Measurements from ENCODE around the gene ERCC4.
"Not testable (repeated sequence)": the region's sequence is repeated elsewhere in the genome, so short reads cannot be mapped to it uniquely, and the experiment has no call there.

The ERCC4 gene

GRCh38 chr16:13919683-13920509 lies at the start of gene ERCC4:
ERCC4 (plus strand) TSS chr16:13920154; CDS start chr16:13920166, 12 bp downstream.
- peak; percentile 99 for DNase-seq

- peak; percentile 20 for DNase-seq
Observed at GRCh38 chr16:13873835-13874438, 46.0 kb upstream of the ERCC4 start.

GRCh38 chr16:13875614-13876284 lies 44.2 kb upstream of the ERCC4 start:
- DNase-seq, result peak; percentile 46

GRCh38 chr16:13883276-13883675 lies 36.7 kb upstream of the ERCC4 start:
- no peak for DNase-seq

- DNase-seq, result no peak
Observed at GRCh38 chr16:13883881-13884280, 36.1 kb upstream of the ERCC4 start.

GRCh38 chr16:13885700-13886099 lies 34.3 kb upstream of the ERCC4 start:
- no peak for DNase-seq

GRCh38 chr16:13886608-13887007 lies 33.3 kb upstream of the ERCC4 start:
- DNase-seq, result no peak

GRCh38 chr16:13889323-13889722 lies 30.6 kb upstream of the ERCC4 start:
- not testable (repeated sequence) for DNase-seq

GRCh38 chr16:13892301-13892700 lies 27.7 kb upstream of the ERCC4 start:
- no peak for DNase-seq

- no peak for DNase-seq
Observed at GRCh38 chr16:13895516-13895915, 24.4 kb upstream of the ERCC4 start.

GRCh38 chr16:13896543-13897182 lies 23.3 kb upstream of the ERCC4 start:
- no peak for DNase-seq

GRCh38 chr16:13897806-13898205 lies 22.1 kb upstream of the ERCC4 start:
- no peak for DNase-seq

GRCh38 chr16:13898233-13898632 lies 21.7 kb upstream of the ERCC4 start:
- no peak for DNase-seq

GRCh38 chr16:13902052-13902451 lies 17.9 kb upstream of the ERCC4 start:
- DNase-seq, result no peak

- no peak for DNase-seq
Observed at GRCh38 chr16:13902677-13903076, 17.3 kb upstream of the ERCC4 start.

- DNase-seq, result no peak
Observed at GRCh38 chr16:13904179-13904691, 15.7 kb upstream of the ERCC4 start.

- DNase-seq, result peak; percentile 12
Observed at GRCh38 chr16:13904822-13905221, 15.1 kb upstream of the ERCC4 start.

GRCh38 chr16:13906168-13907089 lies 13.5 kb upstream of the ERCC4 start:
- DNase-seq, result no peak

GRCh38 chr16:13907431-13907830 lies 12.5 kb upstream of the ERCC4 start:
- no peak for DNase-seq

- no peak for DNase-seq
Observed at GRCh38 chr16:13909069-13909468, 10.9 kb upstream of the ERCC4 start.

- DNase-seq, result no peak
Observed at GRCh38 chr16:13909872-13910303, 10.1 kb upstream of the ERCC4 start.

GRCh38 chr16:13911306-13911705 lies 8.6 kb upstream of the ERCC4 start:
- DNase-seq, result no peak

Data from NCI-H2029 (cell line).